ENCODE measurements around the gene STARD7.
A peak's percentile ranks its signal among the peaks of the same experiment; 100 is the strongest.
"Not testable (repeated sequence)": the region's sequence is repeated elsewhere in the genome, so short reads cannot be mapped to it uniquely, and the experiment has no call there.

The STARD7 gene

DNA sequence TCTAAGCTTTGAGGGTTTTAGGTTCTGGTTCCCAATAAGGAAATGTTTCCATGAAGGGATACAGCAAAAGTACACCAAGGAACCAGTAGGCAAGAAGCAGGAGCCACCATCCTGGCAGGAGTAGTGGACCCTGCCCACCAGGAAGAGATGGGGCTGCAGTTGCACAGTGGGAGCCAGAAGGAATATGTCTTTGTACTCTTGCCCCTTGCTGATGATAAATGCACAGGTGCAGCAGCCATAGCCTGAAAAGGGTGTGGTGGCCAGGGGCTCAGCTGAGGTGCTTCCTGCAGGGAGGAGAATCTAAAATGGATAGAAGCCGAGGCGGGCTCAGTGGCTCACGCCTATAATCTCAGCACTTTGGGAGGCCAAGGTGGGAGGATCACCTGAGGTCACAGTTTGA, 29.6 kb upstream of the STARD7 start:
- intact Hi-C loops (cut with DNase I) = no loop called here
- no peak for DNase-seq

GRCh38 chr2:96236882-96237281, 28.3 kb upstream of the STARD7 start:
- intact Hi-C loops (cut with DNase I) = no loop called here
- no peak for DNase-seq

DNA sequence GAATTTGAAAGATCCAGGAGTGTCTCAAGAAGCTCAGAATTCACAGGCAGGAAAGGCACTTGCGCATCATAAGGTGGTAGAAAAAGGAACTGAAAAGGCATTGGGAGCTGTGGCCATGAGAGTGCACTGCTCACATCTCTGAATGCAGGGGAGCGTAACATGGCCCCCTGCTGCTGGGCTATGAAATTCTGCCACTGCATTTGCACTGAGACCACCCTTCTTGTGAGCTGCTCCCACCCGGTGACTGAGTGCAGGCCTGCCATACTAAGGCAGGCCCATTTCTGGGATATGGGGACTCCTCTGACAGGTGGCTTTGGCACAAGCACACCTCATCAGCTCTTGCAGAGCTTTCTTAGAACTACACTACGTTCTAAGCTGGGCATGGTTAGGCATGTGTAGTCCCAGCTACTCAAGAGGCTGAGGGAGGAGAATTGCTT, 25.3 kb upstream of the STARD7 start:
- DNase-seq = no peak
- intact Hi-C loops (cut with DNase I) = no loop called here

- no peak for DNase-seq
- intact Hi-C loops (cut with DNase I) = no loop called here
Measured at GRCh38 chr2:96233436-96233835, 24.8 kb upstream of the STARD7 start.

- DNase-seq = no peak
- intact Hi-C loops (cut with DNase I) = no loop called here
Measured at GRCh38 chr2:96231316-96231715, 22.7 kb upstream of the STARD7 start.

DNA sequence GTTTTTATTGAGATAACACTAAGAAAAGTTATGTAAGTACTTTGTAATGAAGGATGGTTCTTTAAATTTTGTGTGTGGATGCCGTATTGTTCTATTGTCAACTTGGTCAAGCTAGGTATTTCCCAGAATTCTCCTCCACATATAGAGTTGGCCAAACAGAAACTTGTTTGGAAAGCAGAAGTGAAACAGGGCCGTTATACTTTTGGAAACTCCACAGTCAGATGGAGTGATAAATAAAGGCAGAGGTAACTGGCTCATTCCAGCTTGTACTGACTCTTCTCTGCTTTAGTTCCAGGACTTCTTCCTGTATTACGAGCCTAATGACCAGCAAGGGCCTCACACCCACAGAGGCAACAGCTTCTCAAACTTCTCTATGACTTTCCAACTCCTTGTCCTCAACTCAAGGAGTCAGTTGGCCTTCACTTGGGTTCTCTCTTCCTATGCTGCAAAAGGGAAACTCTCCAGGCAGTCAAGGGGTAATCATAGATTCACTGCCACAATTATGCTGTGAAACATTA, 16.4 kb upstream of the STARD7 start:
- no peak for DNase-seq

DNA sequence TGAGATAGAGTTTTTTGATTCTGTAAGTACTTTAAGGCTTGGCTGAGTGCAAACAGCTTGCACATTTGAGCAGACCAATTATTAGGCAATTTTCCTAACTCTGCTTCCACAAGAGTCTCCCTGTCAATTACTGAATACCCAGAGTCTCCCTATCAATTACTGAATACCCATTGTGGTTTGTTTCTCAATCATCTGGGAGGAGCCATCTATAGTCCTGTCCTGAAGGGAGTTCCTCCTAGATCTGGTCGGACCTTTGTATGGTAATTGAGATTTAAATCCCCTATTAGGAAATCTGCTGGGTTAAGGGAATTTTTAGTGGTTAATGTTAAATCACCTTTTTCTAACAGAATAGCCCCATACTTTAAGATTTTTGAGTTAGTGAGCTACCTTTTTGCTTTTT, 12.5 kb upstream of the STARD7 start:
- intact Hi-C loops (cut with DNase I); DNase-seq: not testable (repeated sequence)

More for the DNA sequence above, 16.4 kb upstream of the STARD7 start:
- intact Hi-C loops (cut with DNase I) = no loop called here

DNA sequence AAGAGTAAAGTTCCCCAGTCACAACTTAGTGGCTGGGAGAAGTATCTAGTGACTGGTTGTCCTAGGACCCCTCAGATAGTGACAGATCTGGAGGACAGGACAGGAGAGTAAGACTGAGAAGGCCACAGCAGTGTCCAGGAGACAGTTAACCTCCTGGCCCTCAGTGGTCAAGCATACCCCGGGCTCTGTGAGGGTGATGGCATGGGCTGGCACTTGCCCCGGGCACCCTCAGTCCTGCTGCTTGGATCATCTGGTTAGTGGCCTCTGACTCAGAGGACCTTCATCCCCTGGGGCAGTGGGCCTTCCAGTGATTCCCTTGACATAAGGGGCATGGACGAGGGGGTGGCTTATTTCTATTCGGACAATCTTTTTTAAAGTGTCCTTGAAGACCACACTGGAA, 11.3 kb upstream of the STARD7 start:
- intact Hi-C loops (cut with DNase I); DNase-seq: not testable (repeated sequence)

DNA sequence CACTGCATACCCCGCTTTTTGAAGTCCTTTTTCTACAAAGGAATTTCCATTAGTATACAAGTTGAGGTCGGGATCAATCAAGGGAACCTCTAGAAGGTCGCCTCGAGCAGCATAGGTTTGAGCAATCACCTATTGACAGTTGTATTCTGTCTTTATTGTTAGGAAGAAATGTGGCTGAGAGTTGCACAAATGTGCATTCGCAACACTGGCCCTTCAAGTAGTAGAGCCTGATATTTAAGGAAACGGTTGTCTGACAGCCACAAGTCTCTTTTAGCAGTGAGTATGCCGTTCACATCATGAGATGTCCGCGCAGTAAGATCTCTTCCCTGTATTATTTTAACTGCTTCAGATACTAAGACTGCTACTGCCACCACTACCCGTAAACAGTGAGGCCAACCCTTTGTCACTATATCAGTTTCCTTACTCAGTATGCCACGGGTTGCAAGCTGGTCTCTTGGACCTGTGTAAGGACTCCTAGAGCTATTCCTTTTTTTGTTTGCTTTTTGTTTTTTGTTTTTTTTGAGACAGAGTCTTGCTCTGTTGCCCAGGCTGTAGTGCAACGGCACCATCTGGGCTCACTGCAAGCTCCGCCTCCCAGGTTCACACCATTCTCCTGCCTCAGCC, 10.0 kb upstream of the STARD7 start:
- no peak for DNase-seq
- intact Hi-C loops (cut with DNase I) = no loop called here

- DNase-seq = no peak
- intact Hi-C loops (cut with DNase I) = no loop called here
Measured at GRCh38 chr2:96214554-96214953, 5.9 kb upstream of the STARD7 start.

DNA sequence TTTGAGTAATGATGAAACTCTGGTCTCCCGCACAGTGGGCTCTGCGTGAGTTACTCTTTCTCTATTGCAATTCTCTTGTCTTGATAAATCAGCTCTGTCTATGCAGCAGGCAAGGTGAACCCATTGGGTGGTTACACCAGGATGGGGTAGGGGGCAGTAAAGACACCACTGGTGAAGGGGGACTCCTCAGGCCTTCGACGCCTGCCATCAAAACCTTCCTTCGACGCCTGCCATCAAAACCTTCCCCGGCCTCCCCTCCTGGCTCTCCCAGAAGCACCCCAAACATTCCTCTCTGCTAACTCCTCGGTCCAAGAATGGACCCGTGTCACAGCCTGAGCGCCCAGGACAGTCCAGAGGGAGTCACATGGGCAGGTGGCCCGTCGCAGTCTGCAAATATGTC, 4.8 kb upstream of the STARD7 start:
- no peak for DNase-seq
- intact Hi-C loops (cut with DNase I) = no loop called here

DNA sequence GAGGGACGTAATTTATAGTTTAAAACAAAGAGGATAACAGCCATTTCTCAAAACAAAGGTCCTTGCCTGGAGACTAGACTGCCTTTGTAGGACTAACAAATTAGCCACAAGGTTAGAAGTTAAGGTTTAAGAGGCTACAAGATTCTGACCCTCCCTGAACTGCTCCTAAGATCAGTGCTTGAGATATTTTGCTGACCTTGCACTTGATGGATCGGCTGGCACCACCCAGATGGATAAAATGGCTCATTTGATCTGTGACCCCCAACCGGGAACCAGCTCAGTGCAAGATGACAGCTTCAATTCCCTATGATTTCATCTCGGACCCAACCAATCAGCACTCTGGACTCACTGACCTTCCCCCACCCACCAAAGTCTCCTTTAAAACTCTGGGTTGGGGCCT, 3.7 kb upstream of the STARD7 start:
- no peak for DNase-seq
- intact Hi-C loops (cut with DNase I) = no loop called here

GRCh38 chr2:96209729-96210085, 1.1 kb upstream of the STARD7 start:
- intact Hi-C loops (cut with DNase I) = loop anchor here (2.0 to 5.0 kb wide), 2 partner anchors 57 to 62 kb away; partner anchors contain the start of genes CIAO1 and DUSP2
- no peak for DNase-seq

- intact Hi-C loops (cut with DNase I) = loop anchor here (2.0 to 5.0 kb wide), 2 partner anchors 58 to 62 kb away; partner anchors contain the start of genes CIAO1 and DUSP2
- no peak for DNase-seq
Measured at GRCh38 chr2:96209011-96209728, 543 bp upstream of the STARD7 start.

DNA sequence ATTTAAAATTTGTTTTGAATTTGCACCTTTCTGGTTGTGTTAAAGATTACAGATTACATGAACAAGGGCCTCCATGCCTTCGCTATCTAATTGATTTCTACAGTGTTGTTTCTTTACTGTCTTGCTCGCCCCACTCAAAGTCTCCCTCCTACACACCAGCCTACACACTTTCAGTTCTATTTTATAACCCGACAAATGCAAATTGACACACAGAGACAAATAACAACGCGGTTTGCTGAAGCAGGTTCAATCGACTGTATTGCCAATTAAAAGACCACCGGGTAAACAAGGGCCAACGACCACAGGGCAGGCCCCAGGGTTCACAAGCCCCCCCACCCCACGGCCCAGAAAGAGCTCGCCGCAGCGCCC, 869 bp downstream of the STARD7 start:
- intact Hi-C loops (cut with DNase I) = loop anchor here (2.0 to 5.0 kb wide), 2 partner anchors 59 to 60 kb away; partner anchors contain the start of genes CIAO1 and DUSP2
- DNase-seq = no peak

DNA sequence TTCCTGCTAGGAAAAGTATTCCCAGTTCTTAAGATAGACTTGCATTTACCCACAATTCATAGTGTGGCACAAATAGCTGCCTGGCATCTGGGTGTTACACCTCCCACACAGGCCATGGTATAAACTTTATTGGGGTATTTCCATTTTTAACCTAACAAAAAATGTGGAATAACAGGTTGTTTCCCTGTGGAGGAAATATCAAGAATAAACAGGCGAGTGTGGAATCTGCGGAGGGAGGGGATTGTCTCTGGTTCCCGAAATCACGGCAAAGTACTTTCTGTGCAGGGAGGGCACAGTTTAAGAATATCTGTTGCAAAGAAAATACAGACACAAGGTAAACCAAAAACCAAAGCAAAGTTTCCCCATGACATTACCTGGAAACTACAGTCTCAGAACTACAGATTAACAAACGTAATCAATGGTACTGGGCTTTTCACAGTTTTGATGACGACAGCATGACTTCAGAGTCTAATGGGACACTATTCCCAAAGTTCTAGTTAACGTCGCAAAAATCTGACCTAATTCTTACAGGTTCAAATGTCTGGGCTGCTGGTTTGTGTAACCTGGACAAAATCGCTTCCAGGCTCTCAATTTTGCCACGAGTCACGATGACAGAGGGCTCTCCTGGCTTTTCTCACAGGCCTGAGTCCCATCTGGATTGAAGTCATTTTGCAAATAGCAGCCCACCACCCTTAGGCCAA, 1.4 kb downstream of the STARD7 start:
- intact Hi-C loops (cut with DNase I) = loop anchor here (5.0 kb wide), 1 partner anchor 60 kb away; the partner anchor contains the start of gene DUSP2
- no peak for DNase-seq

DNA sequence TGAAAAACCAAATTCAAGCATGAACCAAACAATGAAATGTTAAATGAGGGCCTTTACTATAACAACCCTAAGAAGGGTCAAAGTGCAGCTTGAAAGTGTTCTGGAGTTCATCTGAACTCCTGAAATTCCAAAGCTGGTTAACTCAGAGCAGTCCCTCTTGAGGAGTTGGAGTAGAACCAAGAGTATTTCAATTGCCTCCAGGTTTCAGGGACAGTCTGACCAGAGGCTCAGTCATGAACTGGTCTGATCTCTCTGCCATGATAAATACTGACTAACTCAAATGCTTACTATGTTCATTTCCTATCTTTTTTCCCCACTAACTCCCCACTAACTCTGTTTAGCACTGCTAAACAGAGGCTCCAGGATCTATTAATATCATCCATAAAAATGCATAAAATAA, 2.7 kb downstream of the STARD7 start:
- no peak for DNase-seq
- intact Hi-C loops (cut with DNase I) = loop anchor here (5.0 kb wide), 1 partner anchor 59 kb away; the partner anchor contains the start of gene DUSP2

DNA sequence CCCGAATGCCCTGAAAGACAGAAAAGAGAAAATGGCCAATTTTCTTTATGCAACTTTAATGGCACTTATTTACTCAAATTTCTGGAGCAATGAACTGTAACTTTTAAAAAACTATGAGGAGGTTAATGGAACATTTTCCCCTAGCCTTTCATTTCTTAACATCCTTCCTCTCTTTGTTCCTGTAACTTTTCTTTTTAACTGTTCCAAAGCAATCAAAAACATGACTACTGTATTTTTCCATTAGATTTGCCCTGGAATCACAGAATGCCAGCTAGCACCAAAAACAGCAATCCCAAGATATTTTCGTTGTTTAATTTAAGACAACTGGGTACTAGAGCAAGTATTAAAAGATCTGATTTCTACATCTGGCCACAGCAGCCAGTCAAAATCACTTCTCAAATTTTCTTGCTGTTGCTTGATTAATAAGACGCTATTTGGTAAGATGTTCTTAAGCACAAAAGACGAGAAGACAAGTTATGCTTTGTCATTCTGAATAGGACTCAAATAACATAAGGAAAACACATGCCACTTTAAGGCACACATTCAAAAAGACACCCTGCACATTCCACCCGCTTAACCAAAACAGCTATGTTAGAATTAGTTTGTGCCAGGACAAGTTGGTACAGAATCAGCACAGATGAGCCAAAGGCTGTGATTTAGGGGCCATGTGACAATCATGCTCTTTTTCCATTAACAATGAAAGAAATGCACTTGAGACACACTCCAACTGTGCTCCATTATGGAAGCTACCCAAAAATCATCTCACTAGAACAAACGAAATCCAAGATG, 3.6 kb downstream of the STARD7 start:
- intact Hi-C loops (cut with DNase I) = loop anchor here (5.0 kb wide), 1 partner anchor 58 kb away; the partner anchor contains the start of gene DUSP2
- peak in 1 of 10 donors; percentile 22 for DNase-seq

DNA sequence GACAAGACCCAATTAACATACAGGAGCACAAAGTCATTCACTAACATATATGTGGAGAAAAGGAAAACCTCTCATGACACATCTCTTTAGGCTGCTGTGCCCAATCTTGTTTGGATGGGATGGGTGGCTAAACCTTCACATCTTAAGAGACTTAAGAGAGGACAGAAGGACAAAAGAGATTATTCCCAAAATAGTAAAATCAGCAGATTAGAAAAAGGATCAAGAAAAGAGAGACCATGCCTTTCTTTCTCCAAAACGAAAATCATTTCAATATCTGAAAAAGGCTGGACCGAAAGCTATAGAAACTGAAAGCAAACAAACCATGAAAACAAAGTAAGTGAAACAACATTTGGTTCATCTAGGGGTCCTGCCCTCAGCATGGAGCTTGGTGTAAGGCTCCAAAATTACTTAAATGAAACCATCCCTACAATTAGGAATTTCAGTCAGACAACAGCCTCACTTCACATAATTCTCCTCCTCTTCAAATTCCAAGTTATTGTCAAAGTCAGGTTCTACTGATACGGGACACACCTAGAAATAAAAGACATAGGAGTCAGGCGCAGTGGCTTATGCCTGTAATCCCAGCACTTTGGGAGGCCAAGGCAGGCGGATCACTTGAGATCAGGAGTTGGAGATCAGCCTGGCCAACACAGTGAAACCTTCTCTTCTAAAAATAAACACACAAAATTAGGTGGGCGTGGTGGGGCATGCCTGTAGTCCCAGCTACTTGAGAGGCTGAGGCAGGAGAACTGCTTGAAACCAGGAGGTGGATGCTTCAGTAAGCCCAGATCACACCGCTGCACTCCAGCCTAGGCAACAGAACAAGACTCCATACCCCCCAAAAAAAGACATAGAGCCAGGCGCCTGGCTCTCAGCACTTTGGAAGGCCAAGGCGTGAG, 5.2 kb downstream of the STARD7 start:
- intact Hi-C loops (cut with DNase I) = no loop called here
- DNase-seq = no peak
